Thyroid gland (tissue), 4 donors: ENCODE results near the gene LCNL1.

Experiments
- POLR2A ChIP-seq, 2 donors: fragments of 450-650 bp; IDR thresholded peaks; one replicate each; pipeline ENCODE4 v1.6.1; 2017; ENCODE audit warnings: antibody characterized with exemption in 2 of 2, mild to moderate bottlenecking in 2 of 2, moderate library complexity in 1 of 2
- TF ChIP-seq, protein P1 (sequence below), 6 experiments: fragments of 200-600 bp in 3 of 6; fragments of 450-650 bp in 3 of 6; sonication (generic) in 3 of 6; IDR thresholded peaks; one replicate each; pipeline ENCODE4 v1.5.1; 2016 to 2019; ENCODE audit warnings: antibody characterized with exemption in 6 of 6, mild to moderate bottlenecking in 2 of 6, inconsistent platforms in 1 of 6, moderate library complexity in 1 of 6

- TF ChIP-seq, protein P1, sequence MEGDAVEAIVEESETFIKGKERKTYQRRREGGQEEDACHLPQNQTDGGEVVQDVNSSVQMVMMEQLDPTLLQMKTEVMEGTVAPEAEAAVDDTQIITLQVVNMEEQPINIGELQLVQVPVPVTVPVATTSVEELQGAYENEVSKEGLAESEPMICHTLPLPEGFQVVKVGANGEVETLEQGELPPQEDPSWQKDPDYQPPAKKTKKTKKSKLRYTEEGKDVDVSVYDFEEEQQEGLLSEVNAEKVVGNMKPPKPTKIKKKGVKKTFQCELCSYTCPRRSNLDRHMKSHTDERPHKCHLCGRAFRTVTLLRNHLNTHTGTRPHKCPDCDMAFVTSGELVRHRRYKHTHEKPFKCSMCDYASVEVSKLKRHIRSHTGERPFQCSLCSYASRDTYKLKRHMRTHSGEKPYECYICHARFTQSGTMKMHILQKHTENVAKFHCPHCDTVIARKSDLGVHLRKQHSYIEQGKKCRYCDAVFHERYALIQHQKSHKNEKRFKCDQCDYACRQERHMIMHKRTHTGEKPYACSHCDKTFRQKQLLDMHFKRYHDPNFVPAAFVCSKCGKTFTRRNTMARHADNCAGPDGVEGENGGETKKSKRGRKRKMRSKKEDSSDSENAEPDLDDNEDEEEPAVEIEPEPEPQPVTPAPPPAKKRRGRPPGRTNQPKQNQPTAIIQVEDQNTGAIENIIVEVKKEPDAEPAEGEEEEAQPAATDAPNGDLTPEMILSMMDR (IDR thresholded peaks at IDR 0.05): no peak
- TF ChIP-seq POLR2A (IDR thresholded peaks at IDR 0.05): no peak
Observed at GRCh38 chr9:137018761-137019559, 36.2 kb downstream of the LCNL1 start.
